Naive thymus-derived CD4-positive, alpha-beta T cell (primary cell): Measurements from ENCODE around the gene SPIRE2. TPM values are rescaled to one million over a fixed set of nuclear protein-coding genes. Genes with fewer than 3 reads are reported as not detected.

Source experiments
- ATAC-seq: fragments of 150-1000 bp; cut with Tn5 transposase; 2 replicates; pipeline ENCODE4 v1.10.0; 2021; ENCODE audit warnings: mild to moderate bottlenecking, moderate library complexity
- CTCF ChIA-PET: fragments of 350-600 bp; sonication (Branson Sonifier 250); formaldehyde crosslinking; loops from one replicate; lab custom pipeline; 2021; ENCODE audit warnings: antibody characterized with exemption; lab: Charles Lee
- POLR2A ChIA-PET: fragments of 350-600 bp; sonication (Branson Sonifier 250); formaldehyde crosslinking; loops from one replicate; lab custom pipeline; 2021; ENCODE audit warnings: antibody characterized with exemption, inconsistent platforms; lab: Charles Lee
- DNase-seq, 9 donors: peaks; one replicate each; pipeline versions ENCODE4 v3.0.0 to v3.0.0-alpha.2; 2020 to 2022; ENCODE audit warnings: mixed read lengths in 1 of 9
- H3K27ac ChIP-seq: one replicate; pipeline ENCODE4 v1.7.0; 2013; ENCODE audit warnings: mild to moderate bottlenecking, low read depth, low read length, moderate library complexity
- H3K27me3 ChIP-seq, 2 donors: one replicate each; pipeline ENCODE4 v1.7.0; 2013; ENCODE audit warnings: low read length in 2 of 2, mild to moderate bottlenecking in 2 of 2, moderate library complexity in 2 of 2; ENCODE audit not compliant: control insufficient read depth in 2 of 2, insufficient read depth in 2 of 2
- H3K36me3 ChIP-seq, 3 experiments: 1 replicate in 2 of 3; 2 replicates in 1 of 3; pipeline ENCODE4 v1.7.0; 2013; ENCODE audit warnings: low read length in 3 of 3, mild to moderate bottlenecking in 3 of 3, moderate library complexity in 1 of 3; ENCODE audit not compliant: insufficient read depth in 3 of 3, control insufficient read depth in 2 of 3
- H3K4me1 ChIP-seq, 2 donors: one replicate each; pipeline ENCODE4 v1.7.0; 2013; ENCODE audit warnings: low read length in 2 of 2, mild to moderate bottlenecking in 2 of 2, moderate library complexity in 1 of 2; ENCODE audit not compliant: control insufficient read depth in 2 of 2, insufficient read depth in 2 of 2
- H3K4me3 ChIP-seq: 2 replicates; pipeline ENCODE4 v1.7.0; 2013; ENCODE audit warnings: mild to moderate bottlenecking, low read length
- H3K9me3 ChIP-seq, 3 experiments: 1 replicate in 2 of 3; 2 replicates in 1 of 3; pipeline ENCODE4 v1.7.0; 2013; ENCODE audit warnings: low read length in 3 of 3; ENCODE audit not compliant: control insufficient read depth in 2 of 3
- H3K27ac Mint-ChIP-seq, 9 donors: one replicate each; pipeline ENCODE4 v1.8.0; 2020 to 2022; ENCODE audit warnings: mixed read lengths in 9 of 9, mild to moderate bottlenecking in 8 of 9, moderate library complexity in 5 of 9, inconsistent platforms in 2 of 9
- H3K27me3 Mint-ChIP-seq, 5 donors: one replicate each; pipeline ENCODE4 v1.8.0; 2021 to 2022; ENCODE audit warnings: mixed read lengths in 5 of 5, mild to moderate bottlenecking in 1 of 5
- H3K36me3 Mint-ChIP-seq, 5 donors: one replicate each; pipeline ENCODE4 v1.8.0; 2020 to 2022; ENCODE audit warnings: mixed read lengths in 5 of 5, mild to moderate bottlenecking in 3 of 5, inconsistent platforms in 1 of 5
- H3K4me1 Mint-ChIP-seq, 7 donors: one replicate each; pipeline ENCODE4 v1.8.0; 2020 to 2022; ENCODE audit warnings: mixed read lengths in 7 of 7, mild to moderate bottlenecking in 3 of 7, inconsistent platforms in 1 of 7
- H3K4me3 Mint-ChIP-seq, 10 donors: one replicate each; pipeline ENCODE4 v1.8.0; 2020 to 2022; ENCODE audit warnings: mild to moderate bottlenecking in 10 of 10, mixed read lengths in 10 of 10, moderate library complexity in 6 of 10, inconsistent platforms in 2 of 10
- H3K9me3 Mint-ChIP-seq, 11 donors: one replicate each; pipeline ENCODE4 v1.8.0; 2020 to 2022; ENCODE audit warnings: mixed read lengths in 11 of 11, mild to moderate bottlenecking in 4 of 11, inconsistent platforms in 1 of 11, moderate library complexity in 1 of 11
- intact Hi-C, 2 donors: fragments of 100-400 bp; cut with micrococcal nuclease; formaldehyde crosslinking; loops; one replicate each; pipeline ENCODE4 v1.15.1; 2023
- polyA plus RNA-seq, 2 donors: library from polyadenylated mRNA; unstranded; fragments of 300-500 nt; fragmentation: Illumina TruSeq; gene quantifications; one replicate each; pipeline ENCODE4 v1.2.3, GENCODE V29; 2021
- total RNA-seq, 6 experiments: library from RNA in 5 of 6; stranded (reverse) in 5 of 6; gene quantifications; 1 replicate in 5 of 6; 2 replicates in 1 of 6; pipeline ENCODE4 v1.2.3 and lab custom pipeline; 2021 to 2026

SPIRE2 gene
- total and polyA plus RNA-seq, 7 experiments from 2014 or later = 0.32 to 3.5 (median 1.3) TPM

- Mint-ChIP-seq H3K27ac (peak overlapping the region in 4 of 9 donors; percentile 19 to 61 (median 42)), H3K4me3 (no peak overlapping the region), H3K9me3 (peaks cover 0 to 6% (median 0%) of the 10 kb centered on the region in 11 donors), H3K4me1 (peaks cover 2 to 22% (median 14%) of the 10 kb centered on the region in 7 donors), H3K36me3 (peaks cover 23 to 40% (median 30%) of the 10 kb centered on the region in 5 donors), H3K27me3 (no peaks in the 10 kb centered on the region)
- ATAC-seq (no peak), DNase-seq (no peak)
- Histone ChIP-seq H3K36me3 (peaks cover 16 to 95% (median 16%) of the 10 kb centered on the region in 3 experiments), H3K4me3 (no peak overlapping the region), H3K27me3 (no peaks in the 10 kb centered on the region), H3K27ac (no peak overlapping the region), H3K4me1 (no peaks in the 10 kb centered on the region), H3K9me3 (no peaks in the 10 kb centered on the region)
- ChIA-PET CTCF (interaction anchor here (0.5 kb wide), 1 partner anchor 21 kb away, joined by 3 read pairs; no protein-coding TSS in a partner anchor), POLR2A (interaction anchor here (2.3 kb wide), 1 partner anchor 10 kb away, joined by 5 read pairs; the partner anchor contains the start of gene TCF25)
- intact Hi-C loops = no loop called here
Observed at GRCh38 chr16:89883346-89884040, 55.2 kb downstream of the SPIRE2 start.

- DNase-seq (no peak), ATAC-seq (no peak)
- Mint-ChIP-seq H3K27me3 (no peaks in the 10 kb centered on the region), H3K27ac (peak overlapping the region in 2 of 9 donors; percentile 48 to 61), H3K36me3 (peaks cover 23 to 38% (median 30%) of the 10 kb centered on the region in 5 donors), H3K4me1 (peaks cover 2 to 22% (median 14%) of the 10 kb centered on the region in 7 donors), H3K4me3 (peak overlapping the region in 1 of 10 donors; percentile 42), H3K9me3 (peaks cover 0 to 6% (median 0%) of the 10 kb centered on the region in 11 donors)
- no peaks in the 10 kb centered on the region for H3K9me3 ChIP-seq
- intact Hi-C loops = no loop called here
- no peak overlapping the region for H3K27ac ChIP-seq
- POLR2A ChIA-PET = no interaction called here
- peaks cover 16 to 90% (median 16%) of the 10 kb centered on the region in 3 experiments for H3K36me3 ChIP-seq
- CTCF ChIA-PET = interaction anchor here (0.5 kb wide), 1 partner anchor 22 kb away, joined by 3 read pairs; no protein-coding TSS in a partner anchor
- no peak overlapping the region for H3K4me3 ChIP-seq
- H3K27me3 ChIP-seq = no peaks in the 10 kb centered on the region
- H3K4me1 ChIP-seq = no peaks in the 10 kb centered on the region
Observed at GRCh38 chr16:89884041-89884421, 55.8 kb downstream of the SPIRE2 start.

GRCh38 chr16:89887243-89887642 is 59.0 kb downstream of the SPIRE2 start:
- Mint-ChIP-seq H3K9me3 (peaks cover 0 to 6% (median 0%) of the 10 kb centered on the region in 11 donors), H3K27me3 (no peaks in the 10 kb centered on the region), H3K4me1 (peaks cover 6 to 19% (median 14%) of the 10 kb centered on the region in 7 donors), H3K36me3 (peaks cover 19 to 45% (median 26%) of the 10 kb centered on the region in 5 donors), H3K27ac (peak overlapping the region in 1 of 9 donors; percentile 31), H3K4me3 (no peak overlapping the region)
- intact Hi-C loops = no loop called here
- ATAC-seq (no peak), DNase-seq (no peak)
- CTCF ChIA-PET = interaction anchor here (0.6 kb wide), 1 partner anchor 61 kb away, joined by 3 read pairs; no protein-coding TSS in a partner anchor
- H3K4me1 ChIP-seq = peaks cover 0 to 5% of the 10 kb centered on the region in 2 donors
- H3K27ac ChIP-seq = no peak overlapping the region
- H3K27me3 ChIP-seq = no peaks in the 10 kb centered on the region
- no peak overlapping the region for H3K4me3 ChIP-seq
- H3K36me3 ChIP-seq = peaks cover 16 to 86% (median 21%) of the 10 kb centered on the region in 3 experiments
- POLR2A ChIA-PET = interaction anchor here (1.8 kb wide), 1 partner anchor 14 kb away, joined by 7 read pairs; the partner anchor contains the start of gene TCF25
- H3K9me3 ChIP-seq = no peaks in the 10 kb centered on the region

DNA sequence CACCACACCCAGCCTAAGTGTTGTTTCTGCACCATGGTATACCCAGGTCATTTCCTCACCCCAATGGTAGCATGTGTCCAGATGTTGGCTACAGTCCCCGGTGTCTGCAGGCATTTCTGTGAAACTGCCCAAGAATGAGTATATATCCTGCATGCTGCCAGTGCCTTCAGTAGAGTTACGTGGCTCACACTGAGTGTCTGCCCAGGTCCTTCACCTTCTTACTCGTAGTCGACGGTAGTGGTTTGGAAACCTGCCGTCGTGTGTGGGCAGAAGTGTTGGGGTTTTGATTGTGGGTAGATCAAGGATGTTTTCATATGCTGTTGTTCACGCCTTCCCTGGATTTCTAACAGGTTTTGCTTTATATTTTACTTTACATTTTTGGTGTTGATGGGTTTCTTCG is 61.9 kb downstream of the SPIRE2 start:
- ATAC-seq = peak; percentile 19
- Mint-ChIP-seq H3K36me3 (peaks cover 7 to 28% (median 16%) of the 10 kb centered on the region in 5 donors), H3K4me3 (peak overlapping the region in 1 of 10 donors; percentile 1), H3K9me3 (no peaks in the 10 kb centered on the region), H3K4me1 (peaks cover 0 to 10% (median 7%) of the 10 kb centered on the region in 7 donors), H3K27ac (peak overlapping the region in 4 of 9 donors; percentile 13 to 76 (median 40)), H3K27me3 (no peaks in the 10 kb centered on the region)
- Histone ChIP-seq H3K27ac (no peak overlapping the region), H3K27me3 (no peaks in the 10 kb centered on the region), H3K9me3 (no peaks in the 10 kb centered on the region), H3K36me3 (peaks cover 1 to 86% (median 10%) of the 10 kb centered on the region in 3 experiments), H3K4me1 (peaks cover 0 to 5% of the 10 kb centered on the region in 2 donors), H3K4me3 (no peak overlapping the region)
- CTCF ChIA-PET = no interaction called here
- peak in 1 of 9 donors; percentile 42 for DNase-seq
- intact Hi-C loops = no loop called here
- POLR2A ChIA-PET = interaction anchor here (1.0 to 1.2 kb wide), 2 partner anchors 17 to 20 kb away, joined by 3 read pairs; partner anchors contain the start of gene TCF25

DNA sequence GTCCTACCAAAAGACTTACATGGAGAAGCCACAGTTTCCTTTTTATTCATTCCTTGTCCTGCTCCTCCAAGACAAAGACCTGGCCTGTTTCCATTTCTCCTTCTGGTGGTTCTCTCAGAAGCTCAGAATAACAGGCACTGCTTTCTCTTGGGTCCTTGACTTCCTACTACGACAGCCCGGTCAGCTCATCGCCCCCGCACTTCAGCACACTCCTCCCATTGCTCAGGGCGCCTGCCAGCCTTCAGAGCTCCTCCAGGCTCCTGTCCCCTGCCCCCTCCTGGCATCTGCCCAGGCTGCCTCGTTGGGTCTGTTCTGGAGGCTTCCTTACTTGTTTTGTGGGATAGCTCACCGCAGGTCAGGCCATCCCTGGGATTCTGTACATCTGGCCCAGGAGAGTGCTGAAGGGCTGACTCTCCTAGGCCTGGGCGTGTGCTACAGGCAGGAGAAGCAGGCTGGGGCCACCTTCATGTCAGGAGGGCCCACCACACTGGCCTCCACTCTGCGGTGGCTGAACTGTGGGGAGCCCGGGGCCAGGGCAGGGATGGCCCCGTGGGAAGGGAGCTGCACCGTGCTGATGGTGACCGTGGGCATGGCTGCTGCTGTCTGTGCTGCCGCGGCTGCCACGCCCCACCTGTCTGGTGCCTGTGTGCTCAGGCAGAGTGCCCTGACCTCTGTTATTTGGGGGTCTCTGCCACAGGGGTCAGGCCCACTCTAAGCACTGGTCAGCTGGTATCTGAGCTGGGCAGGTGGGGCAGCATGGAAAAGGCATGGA is 62.8 kb downstream of the SPIRE2 start:
- Mint-ChIP-seq H3K36me3 (peaks cover 5 to 24% (median 13%) of the 10 kb centered on the region in 5 donors), H3K4me1 (peaks cover 0 to 8% (median 5%) of the 10 kb centered on the region in 7 donors), H3K27ac (peak overlapping the region in 3 of 9 donors; percentile 13 to 38 (median 26)), H3K9me3 (no peaks in the 10 kb centered on the region), H3K4me3 (no peak overlapping the region), H3K27me3 (no peaks in the 10 kb centered on the region)
- ATAC-seq (no peak), DNase-seq (no peak)
- H3K27me3 ChIP-seq = no peaks in the 10 kb centered on the region
- H3K27ac ChIP-seq = no peak overlapping the region
- ChIA-PET CTCF (no interaction called here), POLR2A (interaction anchor here (1.0 to 1.2 kb wide), 2 partner anchors 18 to 19 kb away, joined by 3 read pairs; partner anchors contain the start of gene TCF25)
- no peaks in the 10 kb centered on the region for H3K9me3 ChIP-seq
- H3K4me1 ChIP-seq = peaks cover 0 to 5% of the 10 kb centered on the region in 2 donors
- intact Hi-C loops = no loop called here
- no peak overlapping the region for H3K4me3 ChIP-seq
- H3K36me3 ChIP-seq = peaks cover 6 to 86% (median 10%) of the 10 kb centered on the region in 3 experiments

- DNase-seq = no peak
- H3K27ac ChIP-seq = no peak overlapping the region
- H3K36me3 ChIP-seq = peaks cover 6 to 85% (median 10%) of the 10 kb centered on the region in 3 experiments
- H3K4me1 ChIP-seq = peaks cover 0 to 5% of the 10 kb centered on the region in 2 donors
- no peak overlapping the region for H3K4me3 ChIP-seq
- H3K9me3 ChIP-seq = no peaks in the 10 kb centered on the region
- peaks cover 0 to 8% (median 5%) of the 10 kb centered on the region in 7 donors for H3K4me1 Mint-ChIP-seq
- H3K4me3 Mint-ChIP-seq = no peak overlapping the region
- intact Hi-C loops = no loop called here
- CTCF ChIA-PET = no interaction called here
- no peaks in the 10 kb centered on the region for H3K9me3 Mint-ChIP-seq
- peak; percentile 15 for ATAC-seq
- H3K36me3 Mint-ChIP-seq = peaks cover 3 to 21% (median 13%) of the 10 kb centered on the region in 5 donors
- POLR2A ChIA-PET = interaction anchor here (0.7 kb wide), 1 partner anchor 519 kb away, joined by 3 read pairs; no protein-coding TSS in a partner anchor
- H3K27me3 ChIP-seq = no peaks in the 10 kb centered on the region
- no peaks in the 10 kb centered on the region for H3K27me3 Mint-ChIP-seq
- peak overlapping the region in 2 of 9 donors; percentile 22 to 56 for H3K27ac Mint-ChIP-seq
Observed at GRCh38 chr16:89892055-89892630, 63.9 kb downstream of the SPIRE2 start.
